GM12878 (cell line): ENCODE data around the gene FAM114A1. TPM values are rescaled to one million over a fixed set of nuclear protein-coding genes. Genes with fewer than 3 reads are reported as not detected.

Source experiments
- ATF7 ChIP-seq: fragments of 450-650 bp; IDR thresholded peaks from 2 replicates; pipeline ENCODE4 v1.6.1; 2016; ENCODE audit warnings: low read depth, mild to moderate bottlenecking
- CREM ChIP-seq: IDR thresholded peaks from 2 replicates; pipeline ENCODE4 v1.6.1; 2014; ENCODE audit warnings: antibody characterized with exemption, low read depth
- DPF2 ChIP-seq: fragments of 450-650 bp; IDR thresholded peaks from 2 replicates; pipeline ENCODE4 v1.6.1; 2017; ENCODE audit warnings: mild to moderate bottlenecking
- HDGF ChIP-seq: fragments of 450-650 bp; IDR thresholded peaks from 2 replicates; pipeline ENCODE4 v1.6.1; 2016; ENCODE audit warnings: antibody characterized with exemption
- JUNB ChIP-seq: IDR thresholded peaks from 2 replicates; pipeline ENCODE4 v1.6.1; 2016; ENCODE audit warnings: antibody characterized with exemption, mild to moderate bottlenecking
- MXI1 ChIP-seq: fragments of 150-350 bp; IDR thresholded peaks from 2 replicates; pipeline ENCODE4 v1.6.1; 2011; ENCODE audit warnings: low read depth, mild to moderate bottlenecking, inconsistent platforms, low read length, improper control_type of control experiment
- MYB ChIP-seq: fragments of 150-350 bp; IDR thresholded peaks from 2 replicates; pipeline ENCODE4 v1.6.1; 2014; ENCODE audit warnings: mild to moderate bottlenecking, low read depth, low read length, borderline replicate concordance
- NFIC ChIP-seq: IDR thresholded peaks from 2 replicates; pipeline ENCODE4 v1.6.1; 2012; ENCODE audit warnings: low read depth, mild to moderate bottlenecking, inconsistent platforms, low read length, moderate library complexity
- NRF1 ChIP-seq: conservative IDR thresholded peaks from 2 replicates; pipeline ENCODE4 v1.6.1; 2011; ENCODE audit warnings: mild to moderate bottlenecking, low read depth, low read length, improper control_type of control experiment
- PAX8 ChIP-seq: fragments of 450-650 bp; IDR thresholded peaks from 2 replicates; pipeline ENCODE4 v1.6.1; 2017; ENCODE audit warnings: mild to moderate bottlenecking, moderate library complexity
- POU2F2 ChIP-seq: IDR thresholded peaks from 3 replicates; pipeline ENCODE4 v1.6.1; 2011; ENCODE audit warnings: low read depth, mild to moderate bottlenecking, low read length, borderline replicate concordance
- RAD51 ChIP-seq: fragments of 450-650 bp; IDR thresholded peaks from 2 replicates; pipeline ENCODE4 v1.6.1; 2016; ENCODE audit warnings: moderate library complexity, mild to moderate bottlenecking, inconsistent platforms
- SREBF1 ChIP-seq: IDR thresholded peaks from 2 replicates; pipeline ENCODE4 v1.6.1; 2012; ENCODE audit warnings: mild to moderate bottlenecking, low read length
- TAF1 ChIP-seq: IDR thresholded peaks from 2 replicates; pipeline ENCODE4 v1.6.1; 2011; ENCODE audit warnings: mild to moderate bottlenecking, low read depth, low read length, borderline replicate concordance
- YBX1 ChIP-seq: fragments of 450-650 bp; IDR thresholded peaks from 2 replicates; pipeline ENCODE4 v1.6.1; 2016; ENCODE audit warnings: antibody characterized with exemption
- YY1 ChIP-seq: IDR thresholded peaks from 2 replicates; pipeline ENCODE4 v1.6.1; 2011; ENCODE audit warnings: low read depth, mild to moderate bottlenecking, low read length
- ZBED1 ChIP-seq: IDR thresholded peaks from 2 replicates; pipeline ENCODE4 v1.6.1; 2016; ENCODE audit warnings: borderline replicate concordance
- ZNF207 ChIP-seq: fragments of 450-650 bp; IDR thresholded peaks from 2 replicates; pipeline ENCODE4 v1.6.1; 2014; ENCODE audit warnings: antibody characterized with exemption, mild to moderate bottlenecking, borderline replicate concordance
- polyA plus RNA-seq, 11 experiments: library from polyadenylated mRNA; depleted of rRNA in 4 of 11; unstranded in 6 of 11; stranded (reverse) in 5 of 11; fragments of >200 nt; fragmentation: Nextera tagmentation in 4 of 11; fragmentation: Illumina TruSeq in 1 of 11; extraction: Ambion mirVana in 4 of 11; extraction: Trizol in 1 of 11; gene quantifications; 1 replicate in 1 of 11; 2 replicates in 10 of 11; pipeline versions ENCODE4 v1.2.1 to v1.2.3, GENCODE V29; 2011 to 2016; ENCODE audit warnings: inconsistent platforms in 2 of 11, missing spikeins in 2 of 11, low read depth in 1 of 11
- total RNA-seq, 4 experiments: library from RNA; depleted of rRNA in 3 of 4; stranded (reverse); fragments of >200 nt in 3 of 4; fragmentation: Illumina TruSeq in 1 of 4; extraction: Trizol in 1 of 4; gene quantifications; 2 replicates each; pipeline versions ENCODE4 v1.2.1 to v1.2.3, GENCODE V29; 2013 to 2021
- TF ChIP-seq, protein P1 (sequence below): fragments of 450-650 bp; IDR thresholded peaks from 2 replicates; pipeline ENCODE4 v1.6.1; 2017; ENCODE audit warnings: borderline replicate concordance
- TF ChIP-seq, protein P2 (sequence below): fragments of 450-650 bp; IDR thresholded peaks from 2 replicates; pipeline ENCODE4 v1.6.1; 2017; ENCODE audit warnings: mild to moderate bottlenecking, moderate library complexity
- TF ChIP-seq, protein P3 (sequence below): IDR thresholded peaks from 2 replicates; pipeline ENCODE4 v1.6.1; 2012; ENCODE audit warnings: improper control_type of control experiment, low read depth, low read length; ENCODE audit not compliant: insufficient replicate concordance

The FAM114A1 gene
- total and polyA plus RNA-seq, 10 of the 15 experiments (the other 5 are each of a cell fraction or from before 2014, with no cell fraction given): 1.3 to 6.2 (median 3.9) TPM

DNA sequence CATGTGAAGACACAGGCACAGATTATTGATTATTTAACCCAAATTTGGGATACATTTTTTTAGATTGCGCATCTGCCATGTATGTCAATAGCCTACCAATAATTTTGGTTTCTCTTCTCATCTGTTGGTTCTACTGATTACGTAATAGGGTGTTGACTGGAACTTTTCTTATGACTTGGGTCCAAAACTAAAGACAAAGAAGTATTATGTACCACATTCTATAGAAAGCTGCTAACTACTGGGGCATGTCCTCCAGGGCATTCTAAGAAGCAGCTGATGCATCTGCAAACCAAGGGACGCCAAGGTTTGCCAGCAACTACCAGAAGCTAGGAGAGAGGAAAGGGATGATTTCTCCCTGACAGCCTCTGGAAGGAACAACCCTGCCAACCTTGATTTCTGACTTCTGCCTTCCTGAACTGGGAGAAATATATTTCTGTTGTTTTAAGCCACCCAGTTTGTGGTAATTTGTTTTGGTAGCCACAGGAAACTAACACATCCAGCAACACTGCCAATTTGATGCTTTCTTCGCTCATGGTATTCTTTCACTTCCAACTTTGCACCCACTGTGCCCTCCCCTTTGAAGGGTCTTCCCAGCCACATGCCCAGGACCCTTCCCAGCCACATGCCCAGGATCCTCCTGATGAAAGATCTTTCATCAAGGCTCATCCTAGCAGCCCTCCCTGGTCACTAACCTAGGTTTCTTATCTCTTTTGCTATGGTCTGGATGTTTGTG lies 47.1 kb upstream of the FAM114A1 start (continued):
- 0 out of 2 replicates have a peak, but pooled peaks have one; percentile 11 for TF ChIP-seq ZNF207
- TF ChIP-seq CREM: 0 out of 2 replicates have a peak, but pooled peaks have one; percentile 37
- TF ChIP-seq, protein P1, sequence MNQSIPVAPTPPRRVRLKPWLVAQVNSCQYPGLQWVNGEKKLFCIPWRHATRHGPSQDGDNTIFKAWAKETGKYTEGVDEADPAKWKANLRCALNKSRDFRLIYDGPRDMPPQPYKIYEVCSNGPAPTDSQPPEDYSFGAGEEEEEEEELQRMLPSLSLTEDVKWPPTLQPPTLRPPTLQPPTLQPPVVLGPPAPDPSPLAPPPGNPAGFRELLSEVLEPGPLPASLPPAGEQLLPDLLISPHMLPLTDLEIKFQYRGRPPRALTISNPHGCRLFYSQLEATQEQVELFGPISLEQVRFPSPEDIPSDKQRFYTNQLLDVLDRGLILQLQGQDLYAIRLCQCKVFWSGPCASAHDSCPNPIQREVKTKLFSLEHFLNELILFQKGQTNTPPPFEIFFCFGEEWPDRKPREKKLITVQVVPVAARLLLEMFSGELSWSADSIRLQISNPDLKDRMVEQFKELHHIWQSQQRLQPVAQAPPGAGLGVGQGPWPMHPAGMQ: no peak
- no peak for TF ChIP-seq PAX8
- no peak for TF ChIP-seq TAF1
- TF ChIP-seq ZBED1: no peak
- TF ChIP-seq POU2F2: peak; percentile 22; the same call in 1 of the 3 replicates
- TF ChIP-seq, protein P2, sequence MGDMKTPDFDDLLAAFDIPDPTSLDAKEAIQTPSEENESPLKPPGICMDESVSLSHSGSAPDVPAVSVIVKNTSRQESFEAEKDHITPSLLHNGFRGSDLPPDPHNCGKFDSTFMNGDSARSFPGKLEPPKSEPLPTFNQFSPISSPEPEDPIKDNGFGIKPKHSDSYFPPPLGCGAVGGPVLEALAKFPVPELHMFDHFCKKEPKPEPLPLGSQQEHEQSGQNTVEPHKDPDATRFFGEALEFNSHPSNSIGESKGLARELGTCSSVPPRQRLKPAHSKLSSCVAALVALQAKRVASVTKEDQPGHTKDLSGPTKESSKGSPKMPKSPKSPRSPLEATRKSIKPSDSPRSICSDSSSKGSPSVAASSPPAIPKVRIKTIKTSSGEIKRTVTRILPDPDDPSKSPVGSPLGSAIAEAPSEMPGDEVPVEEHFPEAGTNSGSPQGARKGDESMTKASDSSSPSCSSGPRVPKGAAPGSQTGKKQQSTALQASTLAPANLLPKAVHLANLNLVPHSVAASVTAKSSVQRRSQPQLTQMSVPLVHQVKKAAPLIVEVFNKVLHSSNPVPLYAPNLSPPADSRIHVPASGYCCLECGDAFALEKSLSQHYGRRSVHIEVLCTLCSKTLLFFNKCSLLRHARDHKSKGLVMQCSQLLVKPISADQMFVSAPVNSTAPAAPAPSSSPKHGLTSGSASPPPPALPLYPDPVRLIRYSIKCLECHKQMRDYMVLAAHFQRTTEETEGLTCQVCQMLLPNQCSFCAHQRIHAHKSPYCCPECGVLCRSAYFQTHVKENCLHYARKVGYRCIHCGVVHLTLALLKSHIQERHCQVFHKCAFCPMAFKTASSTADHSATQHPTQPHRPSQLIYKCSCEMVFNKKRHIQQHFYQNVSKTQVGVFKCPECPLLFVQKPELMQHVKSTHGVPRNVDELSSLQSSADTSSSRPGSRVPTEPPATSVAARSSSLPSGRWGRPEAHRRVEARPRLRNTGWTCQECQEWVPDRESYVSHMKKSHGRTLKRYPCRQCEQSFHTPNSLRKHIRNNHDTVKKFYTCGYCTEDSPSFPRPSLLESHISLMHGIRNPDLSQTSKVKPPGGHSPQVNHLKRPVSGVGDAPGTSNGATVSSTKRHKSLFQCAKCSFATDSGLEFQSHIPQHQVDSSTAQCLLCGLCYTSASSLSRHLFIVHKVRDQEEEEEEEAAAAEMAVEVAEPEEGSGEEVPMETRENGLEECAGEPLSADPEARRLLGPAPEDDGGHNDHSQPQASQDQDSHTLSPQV: 0 out of 2 replicates have a peak, but pooled peaks have one; percentile 65
- TF ChIP-seq MYB: no peak
- TF ChIP-seq DPF2: peak; percentile 76
- no peak for TF ChIP-seq RAD51
- TF ChIP-seq JUNB: peak; percentile 85
- TF ChIP-seq YBX1: no peak
- 0 out of 2 replicates have a peak, but pooled peaks have one; percentile 23 for TF ChIP-seq YY1
- no peak for TF ChIP-seq NRF1
- TF ChIP-seq NFIC: peak; percentile 49; the same call in 1 of the 2 replicates
- TF ChIP-seq SREBF1: no peak
- TF ChIP-seq HDGF: peak; percentile 75; the same call in 1 of the 2 replicates
- TF ChIP-seq MXI1: peak; percentile 10; the same call in 1 of the 2 replicates
- peak; percentile 98 for TF ChIP-seq ATF7
- TF ChIP-seq, protein P3, sequence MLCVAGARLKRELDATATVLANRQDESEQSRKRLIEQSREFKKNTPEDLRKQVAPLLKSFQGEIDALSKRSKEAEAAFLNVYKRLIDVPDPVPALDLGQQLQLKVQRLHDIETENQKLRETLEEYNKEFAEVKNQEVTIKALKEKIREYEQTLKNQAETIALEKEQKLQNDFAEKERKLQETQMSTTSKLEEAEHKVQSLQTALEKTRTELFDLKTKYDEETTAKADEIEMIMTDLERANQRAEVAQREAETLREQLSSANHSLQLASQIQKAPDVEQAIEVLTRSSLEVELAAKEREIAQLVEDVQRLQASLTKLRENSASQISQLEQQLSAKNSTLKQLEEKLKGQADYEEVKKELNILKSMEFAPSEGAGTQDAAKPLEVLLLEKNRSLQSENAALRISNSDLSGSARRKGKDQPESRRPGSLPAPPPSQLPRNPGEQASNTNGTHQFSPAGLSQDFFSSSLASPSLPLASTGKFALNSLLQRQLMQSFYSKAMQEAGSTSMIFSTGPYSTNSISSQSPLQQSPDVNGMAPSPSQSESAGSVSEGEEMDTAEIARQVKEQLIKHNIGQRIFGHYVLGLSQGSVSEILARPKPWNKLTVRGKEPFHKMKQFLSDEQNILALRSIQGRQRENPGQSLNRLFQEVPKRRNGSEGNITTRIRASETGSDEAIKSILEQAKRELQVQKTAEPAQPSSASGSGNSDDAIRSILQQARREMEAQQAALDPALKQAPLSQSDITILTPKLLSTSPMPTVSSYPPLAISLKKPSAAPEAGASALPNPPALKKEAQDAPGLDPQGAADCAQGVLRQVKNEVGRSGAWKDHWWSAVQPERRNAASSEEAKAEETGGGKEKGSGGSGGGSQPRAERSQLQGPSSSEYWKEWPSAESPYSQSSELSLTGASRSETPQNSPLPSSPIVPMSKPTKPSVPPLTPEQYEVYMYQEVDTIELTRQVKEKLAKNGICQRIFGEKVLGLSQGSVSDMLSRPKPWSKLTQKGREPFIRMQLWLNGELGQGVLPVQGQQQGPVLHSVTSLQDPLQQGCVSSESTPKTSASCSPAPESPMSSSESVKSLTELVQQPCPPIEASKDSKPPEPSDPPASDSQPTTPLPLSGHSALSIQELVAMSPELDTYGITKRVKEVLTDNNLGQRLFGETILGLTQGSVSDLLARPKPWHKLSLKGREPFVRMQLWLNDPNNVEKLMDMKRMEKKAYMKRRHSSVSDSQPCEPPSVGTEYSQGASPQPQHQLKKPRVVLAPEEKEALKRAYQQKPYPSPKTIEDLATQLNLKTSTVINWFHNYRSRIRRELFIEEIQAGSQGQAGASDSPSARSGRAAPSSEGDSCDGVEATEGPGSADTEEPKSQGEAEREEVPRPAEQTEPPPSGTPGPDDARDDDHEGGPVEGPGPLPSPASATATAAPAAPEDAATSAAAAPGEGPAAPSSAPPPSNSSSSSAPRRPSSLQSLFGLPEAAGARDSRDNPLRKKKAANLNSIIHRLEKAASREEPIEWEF: peak; percentile 99
